HG02678 (cell line): ENCODE results near the gene MAN2A1.

Source experiments
- ATAC-seq: cut with Tn5 transposase; IDR thresholded peaks from one replicate; pipeline ENCODE4 v1.9.1; 2021; ENCODE audit warnings: mild to moderate bottlenecking, moderate library complexity; ENCODE audit not compliant: unreplicated experiment

MAN2A1 gene

DNA sequence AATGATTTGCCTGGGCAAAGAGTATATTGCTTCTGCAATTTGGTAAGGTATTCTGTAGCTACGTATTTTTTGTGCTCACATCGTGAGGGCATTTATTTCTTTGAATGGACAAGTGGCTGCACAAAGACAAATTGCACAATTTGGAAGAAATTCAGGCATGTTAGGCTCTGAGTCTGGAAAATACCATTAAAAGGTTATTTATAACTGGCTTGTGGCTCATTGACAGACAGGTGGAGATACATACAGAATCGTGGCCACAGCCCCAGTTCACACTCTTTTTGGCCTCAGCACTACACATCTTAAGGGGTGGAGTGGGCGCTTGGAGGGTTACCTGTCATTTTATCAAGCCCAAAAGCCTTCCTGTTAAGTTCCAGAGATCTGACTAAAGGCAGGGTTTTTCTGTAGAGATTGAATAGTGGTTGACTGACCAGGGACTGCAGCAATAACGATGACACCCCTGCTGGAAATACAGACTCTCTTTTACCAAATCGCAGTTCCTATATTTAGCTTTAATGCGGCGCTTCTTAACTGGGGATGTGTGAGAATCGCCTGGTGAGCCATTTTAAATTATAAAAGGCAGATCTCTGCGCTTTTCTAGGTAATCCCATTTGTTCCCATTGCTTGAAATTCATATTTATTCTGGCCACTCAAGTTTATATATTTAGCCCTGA is 14.7 kb downstream of the MAN2A1 start:
- no peak for ATAC-seq

DNA sequence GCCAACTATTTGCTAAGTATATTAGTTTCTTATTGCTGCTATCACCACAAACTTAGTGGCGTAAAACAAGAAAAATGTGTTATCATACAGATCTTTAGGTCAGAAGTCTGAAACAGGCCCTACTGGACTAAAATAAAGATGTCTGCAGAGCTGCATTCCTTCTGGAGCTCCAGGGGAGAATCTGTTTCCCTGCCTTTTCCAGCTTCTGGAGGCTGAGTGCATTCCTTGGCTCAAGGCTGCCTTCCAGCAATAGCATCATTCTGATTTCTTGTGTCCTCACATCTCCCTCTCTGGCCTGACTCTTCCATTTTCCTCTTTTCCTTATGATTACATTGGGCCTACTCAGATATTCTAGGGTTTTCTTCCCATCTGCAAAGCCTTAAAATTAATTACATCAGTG is 15.9 kb downstream of the MAN2A1 start:
- ATAC-seq = no peak

DNA sequence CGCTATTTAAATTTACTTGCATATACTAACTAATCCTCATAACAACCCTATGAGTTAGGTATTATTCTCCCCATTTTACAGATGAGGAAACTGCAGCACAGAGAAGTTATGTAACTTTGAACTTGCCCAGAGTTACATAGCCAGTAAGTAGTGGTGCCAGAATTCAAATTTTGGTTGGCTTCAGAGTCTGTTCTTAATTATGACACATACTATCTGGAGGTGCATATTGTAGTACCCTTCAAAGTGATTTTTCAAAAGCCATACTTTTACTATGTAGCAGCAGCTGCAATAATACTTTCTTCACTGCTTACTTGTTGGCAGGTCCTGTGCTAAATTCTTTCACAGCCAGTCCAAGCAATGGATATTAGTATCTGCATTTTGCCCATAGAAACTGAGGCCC is 16.4 kb downstream of the MAN2A1 start:
- no peak for ATAC-seq

DNA sequence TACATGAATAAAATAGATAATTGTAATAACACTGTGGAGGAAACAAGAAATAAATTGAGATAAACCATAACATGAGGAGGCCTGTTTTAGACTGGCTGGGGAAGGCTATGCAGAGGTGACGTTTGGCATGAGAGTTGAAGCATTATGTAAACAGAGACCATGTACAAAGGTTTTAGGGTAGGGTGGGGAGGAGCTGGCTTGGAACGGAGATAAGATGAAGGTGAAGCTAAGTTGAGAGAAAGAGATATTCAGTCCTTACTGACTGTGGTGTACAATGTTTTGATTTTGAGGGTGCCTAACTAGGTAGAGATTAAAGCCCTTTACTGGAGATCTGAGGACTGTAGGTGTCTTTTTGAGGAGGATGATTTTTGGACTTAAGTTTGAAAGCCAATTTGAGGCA is 17.8 kb downstream of the MAN2A1 start:
- ATAC-seq = no peak

DNA sequence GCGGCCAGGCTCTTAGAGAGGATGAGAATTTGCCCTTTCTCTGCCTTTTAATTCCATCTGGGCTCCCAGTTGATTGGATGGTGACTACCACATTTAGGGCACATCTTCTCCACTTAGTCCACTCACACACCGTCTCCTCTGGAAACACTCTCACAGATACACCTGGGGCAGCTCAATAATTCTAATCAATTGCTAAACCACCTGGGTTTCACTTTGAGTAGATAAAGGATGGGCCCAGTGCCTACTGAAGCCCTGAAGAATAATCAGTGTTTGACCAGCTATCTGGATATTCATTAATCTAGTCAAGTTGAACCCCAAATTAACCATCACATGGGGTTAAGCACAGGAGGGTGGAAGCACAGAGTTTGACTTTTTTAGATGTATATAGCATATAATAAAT is 19.1 kb downstream of the MAN2A1 start:
- no peak for ATAC-seq

DNA sequence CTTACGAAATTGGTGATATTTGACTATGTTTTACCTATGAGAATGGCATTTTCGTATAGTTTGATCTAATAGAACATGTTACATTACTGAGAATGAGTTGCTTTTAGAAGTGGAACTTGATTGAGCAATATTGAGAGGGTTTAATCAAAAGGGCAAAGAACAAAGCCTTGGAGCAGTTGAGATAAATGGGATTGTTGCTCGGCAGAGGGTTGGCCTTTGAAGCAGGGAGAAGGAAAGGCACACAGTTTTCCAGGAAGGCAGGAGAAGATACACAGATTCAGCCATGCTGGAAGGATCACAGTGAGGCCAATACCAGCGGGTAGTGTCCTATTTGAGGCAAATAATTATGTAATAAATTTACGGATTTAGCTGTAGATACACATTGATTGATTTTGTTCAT is 19.5 kb downstream of the MAN2A1 start:
- ATAC-seq = no peak

DNA sequence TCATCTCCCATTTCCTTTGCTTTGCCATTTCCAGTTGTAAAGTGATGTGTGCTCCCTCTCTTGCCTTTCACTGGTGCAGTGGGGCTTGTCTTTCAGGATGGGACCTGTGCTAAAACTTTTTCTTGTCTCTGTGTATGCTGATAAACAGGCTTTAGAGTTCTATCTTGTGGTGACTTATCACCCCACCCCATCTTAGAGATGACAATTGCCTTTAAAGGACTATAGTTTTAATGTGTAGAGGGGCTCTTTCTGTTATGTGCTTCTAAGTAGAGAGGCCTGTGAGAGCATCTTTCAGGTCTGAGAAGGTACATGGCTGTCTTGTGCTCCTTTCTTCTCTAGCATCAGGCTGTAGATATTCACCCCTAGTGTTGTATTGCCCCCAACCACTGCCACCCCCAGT is 21.9 kb downstream of the MAN2A1 start:
- ATAC-seq = no peak

DNA sequence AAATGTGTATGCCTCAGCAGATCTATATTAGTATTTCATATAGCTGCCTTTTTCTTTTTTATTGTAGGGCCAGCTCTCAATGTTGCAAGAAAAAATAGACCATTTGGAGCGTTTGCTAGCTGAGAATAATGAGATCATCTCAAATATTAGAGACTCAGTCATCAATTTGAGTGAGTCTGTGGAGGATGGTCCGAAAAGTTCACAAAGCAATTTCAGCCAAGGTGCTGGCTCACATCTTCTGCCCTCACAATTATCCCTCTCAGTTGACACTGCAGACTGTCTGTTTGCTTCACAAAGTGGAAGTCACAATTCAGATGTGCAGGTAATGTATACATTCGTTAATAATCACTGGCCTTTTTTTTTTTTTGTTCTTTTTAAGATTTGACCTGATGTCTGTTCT is 23.7 kb downstream of the MAN2A1 start:
- no peak for ATAC-seq

DNA sequence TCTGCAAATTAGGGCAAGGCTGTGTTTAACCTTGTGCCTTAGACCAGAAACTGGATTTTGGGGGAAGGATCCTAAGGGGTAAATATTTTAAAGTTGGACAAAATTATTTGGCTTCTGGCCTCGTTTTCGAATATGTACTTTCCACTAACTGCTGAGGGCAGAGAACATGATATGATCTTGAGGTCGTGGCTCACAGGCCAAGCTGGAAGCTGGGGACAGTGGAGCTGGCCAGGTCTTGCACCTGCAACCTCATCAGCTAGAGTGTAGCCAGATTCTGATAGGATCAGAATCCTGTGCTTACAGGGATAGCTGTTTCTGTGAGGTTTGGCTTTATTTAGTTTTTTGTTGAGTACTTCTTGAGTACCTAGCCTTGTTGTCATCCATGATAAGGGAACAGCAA is 24.9 kb downstream of the MAN2A1 start:
- ATAC-seq = no peak

DNA sequence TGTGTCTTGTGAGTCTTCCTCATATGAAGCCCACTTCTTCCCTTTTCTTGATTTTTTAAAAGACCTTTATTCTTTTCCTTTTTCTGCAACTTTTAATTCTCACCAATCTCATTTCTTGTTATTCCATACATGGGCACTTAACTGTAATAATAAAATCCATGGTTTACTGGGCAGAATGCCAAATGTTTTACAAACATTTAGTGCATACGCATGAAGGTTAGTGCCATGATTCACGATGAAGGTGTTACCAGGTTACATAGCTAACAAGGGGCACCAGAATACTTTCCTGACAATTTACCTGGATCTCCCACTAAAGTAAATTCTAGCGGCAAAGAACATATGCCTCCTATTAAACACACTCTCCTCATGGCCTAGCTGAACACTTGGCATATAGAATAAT is 28.5 kb downstream of the MAN2A1 start:
- no peak for ATAC-seq

DNA sequence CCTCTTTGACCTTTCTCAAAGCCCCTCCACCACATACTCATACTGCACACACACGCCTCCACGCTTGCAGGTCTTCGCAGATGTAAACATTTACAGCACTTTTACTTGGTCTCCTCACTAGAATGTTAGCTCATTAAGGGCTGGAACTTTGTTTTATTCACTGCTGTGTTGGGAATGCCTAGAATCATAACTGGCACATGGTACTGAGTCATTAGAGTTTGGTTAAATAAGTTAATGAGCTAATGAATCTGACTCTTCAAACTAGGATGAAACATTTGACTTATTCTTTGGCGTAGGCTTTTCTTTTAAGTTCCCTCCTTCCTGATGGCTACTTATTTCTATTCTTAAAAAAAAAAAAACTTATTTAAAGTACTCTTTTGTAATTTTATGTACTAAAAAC is 28.9 kb downstream of the MAN2A1 start:
- no peak for ATAC-seq

DNA sequence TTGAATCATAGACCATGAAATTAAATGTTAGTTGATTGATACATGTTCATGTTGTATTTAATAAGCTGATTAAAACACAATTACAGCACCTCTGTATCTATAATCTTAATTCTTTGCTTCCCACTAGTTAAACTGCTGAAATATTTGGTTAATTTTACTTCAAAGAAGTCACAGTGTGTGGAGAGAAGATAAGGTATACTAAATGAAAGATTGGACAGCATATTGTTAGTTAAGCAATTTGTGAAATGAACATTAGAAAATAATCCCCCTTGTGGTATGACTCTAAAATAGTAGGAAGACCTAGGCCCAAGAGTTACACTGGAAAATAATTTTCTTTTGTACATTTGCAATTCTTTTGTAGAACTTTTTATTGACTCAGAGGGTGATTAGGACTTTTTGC is 30.3 kb downstream of the MAN2A1 start:
- ATAC-seq = no peak

DNA sequence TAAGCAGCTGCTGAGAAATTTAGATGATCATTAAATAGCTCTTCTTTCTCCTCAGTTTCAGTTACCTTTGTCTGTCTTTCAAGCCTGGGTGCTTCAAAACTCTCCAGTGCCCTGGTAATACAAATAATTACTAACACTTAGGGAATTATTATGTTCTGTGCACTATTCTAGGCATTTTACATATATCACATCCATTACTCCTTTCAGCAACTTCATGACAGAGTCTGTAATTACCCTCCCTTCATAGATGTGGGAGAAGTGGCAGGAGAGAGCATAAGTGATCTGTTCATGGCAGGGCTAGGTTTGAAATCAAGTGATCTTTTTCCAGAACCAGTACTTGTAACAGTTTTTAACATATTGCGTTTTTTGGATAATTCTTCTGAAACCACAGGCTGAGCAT is 32.0 kb downstream of the MAN2A1 start:
- no peak for ATAC-seq

DNA sequence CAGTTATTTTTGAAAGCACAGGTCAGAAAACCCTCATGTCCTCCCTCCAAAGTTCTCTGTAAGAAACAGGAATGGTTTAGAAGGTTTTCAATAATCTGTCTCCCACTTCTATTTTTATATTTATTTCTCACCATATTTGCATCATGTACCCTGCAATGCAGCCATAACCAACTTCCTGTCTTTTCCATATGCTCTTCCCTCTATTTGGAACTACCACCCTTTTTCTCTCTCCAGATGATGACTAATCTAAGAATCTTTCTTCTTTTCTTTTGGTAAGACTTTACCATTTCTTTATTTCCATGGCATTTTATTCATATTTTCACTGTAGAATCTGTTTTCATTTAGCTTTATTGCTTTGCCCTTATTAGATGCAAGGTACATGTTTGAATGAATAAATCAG is 33.9 kb downstream of the MAN2A1 start:
- no peak for ATAC-seq

DNA sequence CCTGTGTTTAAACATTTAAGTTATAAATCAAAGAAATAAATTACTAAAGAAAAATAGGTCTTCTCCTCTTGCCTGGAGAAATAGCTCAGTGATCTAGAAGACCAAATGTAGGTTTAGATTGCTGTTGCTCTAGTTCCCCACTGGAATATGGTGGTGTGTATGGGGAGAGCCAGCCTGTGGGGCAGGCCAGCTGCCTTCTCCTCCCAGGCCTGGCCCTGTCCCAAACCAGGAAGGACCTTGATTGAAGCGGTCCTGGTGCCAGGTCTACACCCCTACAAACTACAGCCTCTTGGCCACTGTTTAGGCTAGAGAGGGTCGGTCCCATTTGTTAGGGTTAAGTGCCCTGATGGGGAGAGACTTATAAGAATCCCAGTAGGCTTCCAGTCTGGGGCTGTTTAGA is 35.4 kb downstream of the MAN2A1 start:
- ATAC-seq = no peak

DNA sequence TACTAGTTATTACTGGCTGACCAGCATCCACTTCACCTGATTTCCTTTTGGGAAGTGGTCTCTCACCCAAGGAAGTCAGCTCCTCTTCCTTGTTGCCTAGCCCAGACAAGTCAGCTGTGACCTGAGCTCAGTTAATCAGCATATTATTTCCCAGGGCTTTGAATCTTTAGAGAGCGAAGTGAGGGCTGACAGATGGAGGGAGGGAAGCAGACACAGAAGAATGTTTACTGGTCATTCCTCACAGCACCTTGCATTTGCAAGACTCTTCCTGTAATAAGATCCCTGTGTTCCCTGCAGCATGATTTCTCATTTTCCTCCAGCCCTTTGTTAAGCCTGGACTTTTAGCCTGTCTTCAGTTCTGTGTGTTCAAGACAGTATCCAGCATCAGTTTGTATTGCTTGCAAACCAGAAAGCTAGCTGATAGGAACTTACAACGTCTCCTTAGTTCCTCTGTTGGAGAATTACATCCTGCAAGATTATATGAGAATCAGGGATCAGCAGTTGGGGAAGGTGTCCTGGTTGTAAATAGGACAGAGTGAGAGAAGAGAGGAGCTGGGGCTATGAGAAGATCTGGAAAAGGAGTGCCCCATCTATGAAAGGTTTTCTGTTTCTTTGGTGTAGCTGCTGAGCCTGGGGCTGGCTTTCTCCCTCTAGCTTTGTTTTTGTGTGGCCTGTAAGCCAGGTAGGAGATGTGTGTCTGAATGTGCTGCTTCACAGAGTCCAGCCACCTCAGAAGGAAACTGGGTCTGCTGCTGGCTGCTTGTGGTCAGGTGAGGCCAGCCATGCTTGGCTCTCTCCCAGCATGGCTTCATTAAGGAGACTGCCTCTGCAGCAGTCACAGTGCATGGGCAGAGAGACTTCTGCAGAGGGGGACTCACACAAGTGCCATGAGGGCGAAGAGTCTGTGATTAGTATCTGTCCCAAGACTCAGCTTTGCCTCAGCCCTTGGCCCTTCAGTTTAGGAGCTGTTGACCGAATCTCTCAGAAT is 50.3 kb downstream of the MAN2A1 start:
- ATAC-seq = peak; percentile 91

DNA sequence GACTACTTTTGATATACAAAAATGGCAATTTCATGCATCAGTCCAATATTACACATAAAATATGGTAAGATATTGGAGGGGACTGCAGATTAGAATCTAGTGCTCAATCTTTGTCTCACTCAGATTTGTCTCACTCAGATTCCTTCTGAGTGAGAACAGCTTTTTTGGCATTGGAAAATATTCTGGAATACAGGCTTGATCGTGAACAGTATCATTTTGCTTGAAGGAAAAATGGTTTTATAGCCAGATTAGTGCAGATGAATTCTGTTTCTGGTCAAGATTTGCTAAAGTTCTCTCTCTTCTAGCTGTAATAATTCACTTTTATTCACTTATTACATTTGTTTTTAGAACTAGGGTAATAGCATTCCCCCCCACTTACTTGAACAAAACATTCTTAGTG is 51.2 kb downstream of the MAN2A1 start:
- no peak for ATAC-seq

DNA sequence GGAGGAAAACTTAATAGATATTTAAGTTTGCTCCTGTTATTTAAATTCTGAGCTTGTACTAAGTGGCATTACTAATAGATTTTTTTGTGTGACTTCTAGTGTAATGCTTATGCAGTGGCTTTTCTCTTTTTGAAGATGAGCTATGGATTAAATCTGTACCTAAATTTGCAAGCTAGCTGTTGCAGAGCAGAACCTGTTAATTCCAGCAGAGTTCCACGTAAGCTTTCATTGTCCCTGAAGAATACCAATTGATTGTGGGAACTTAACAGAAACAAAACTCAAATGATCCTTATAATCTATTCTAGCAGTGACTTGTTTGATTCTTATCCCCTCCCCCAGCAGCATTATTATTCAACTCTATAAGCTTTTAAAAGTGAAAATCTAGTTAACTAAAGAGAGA is 51.7 kb downstream of the MAN2A1 start:
- ATAC-seq = no peak

DNA sequence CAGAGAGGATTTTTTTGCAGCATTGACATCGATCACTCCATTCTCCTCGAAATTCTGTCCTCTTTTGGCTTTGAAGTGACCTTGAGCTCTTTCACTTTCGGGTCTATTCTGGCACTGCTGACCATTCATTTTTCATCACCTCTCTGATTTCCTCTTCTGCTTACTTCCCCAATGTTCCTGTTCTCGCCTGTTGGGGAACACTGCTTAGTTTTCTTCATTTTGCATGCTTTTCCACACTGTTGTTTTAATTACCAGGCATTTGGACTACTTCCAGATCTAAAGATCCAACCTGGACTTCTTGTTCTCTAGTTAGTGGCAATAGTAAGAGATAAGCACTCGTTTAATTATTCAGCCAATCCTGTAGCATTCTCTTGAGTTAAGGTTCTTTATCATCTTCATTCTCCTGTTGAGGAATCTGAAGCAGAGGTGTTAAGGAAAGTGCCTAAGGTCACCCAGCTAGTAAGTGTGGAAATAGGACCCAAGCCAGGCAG is 53.4 kb downstream of the MAN2A1 start:
- ATAC-seq = no peak

DNA sequence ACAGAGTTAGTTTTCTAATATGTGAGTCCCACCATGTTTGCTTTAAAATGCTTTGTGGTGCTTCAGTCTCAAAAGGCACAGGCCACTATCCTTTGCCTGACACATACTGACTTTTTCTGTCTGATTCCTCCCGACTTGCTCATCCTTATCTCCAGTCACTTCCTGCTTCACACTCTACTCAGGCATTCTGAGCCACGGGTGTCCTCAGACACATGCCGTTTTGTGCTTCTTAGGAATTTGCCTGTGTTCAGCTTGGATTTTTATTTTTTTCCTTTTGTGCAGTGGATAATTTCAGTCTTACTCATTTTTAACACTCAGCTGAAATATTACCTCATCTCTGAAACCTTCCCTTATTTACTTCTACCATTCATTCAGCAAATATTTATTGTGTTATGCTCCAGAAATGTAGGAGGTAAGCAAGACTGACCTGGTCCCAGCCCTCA is 54.1 kb downstream of the MAN2A1 start:
- no peak for ATAC-seq

DNA sequence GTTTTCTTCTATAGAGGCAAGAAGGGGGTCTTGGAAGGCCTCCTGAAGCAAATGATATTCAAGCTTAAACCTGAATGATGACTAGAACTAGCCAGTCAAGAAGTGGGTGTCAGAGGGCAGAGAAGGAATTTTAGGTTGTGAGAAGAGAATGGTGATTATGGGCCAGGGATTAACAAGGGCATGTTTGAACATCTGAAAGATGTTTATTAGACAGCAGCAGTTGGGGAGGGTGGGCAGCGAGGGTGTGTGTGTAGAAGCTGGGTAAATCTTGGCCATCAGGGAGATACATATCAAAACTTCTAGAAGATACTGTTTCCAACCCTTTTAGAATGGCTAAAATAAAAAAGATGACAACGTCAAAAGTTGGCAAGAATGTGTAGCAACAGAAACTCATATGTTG is 54.5 kb downstream of the MAN2A1 start:
- no peak for ATAC-seq

DNA sequence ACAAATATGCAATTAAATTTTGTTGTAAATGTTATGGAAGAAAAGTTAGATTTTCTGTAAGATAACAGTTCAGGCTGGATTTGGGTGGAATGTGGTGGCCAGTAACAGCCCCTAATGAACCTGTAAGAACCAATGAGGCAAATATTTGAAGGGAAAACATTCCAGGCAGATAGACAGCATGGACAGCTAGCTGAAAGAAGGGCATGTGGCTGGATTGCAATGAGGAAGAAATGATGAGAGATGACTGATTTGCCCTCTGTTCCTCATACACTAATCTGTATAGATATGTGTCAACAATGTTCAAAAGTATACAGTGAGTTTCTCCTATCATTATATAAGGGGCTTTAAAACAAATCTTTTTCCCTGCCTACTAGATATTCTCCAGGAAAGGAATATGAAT is 58.8 kb downstream of the MAN2A1 start:
- ATAC-seq = no peak
